HepG2 (cell line): ENCODE measurements around the gene CHAF1A. TPM values are rescaled to one million over a fixed set of nuclear protein-coding genes. Genes with fewer than 3 reads are reported as not detected.
A peak's percentile ranks its signal among the peaks of the same experiment; 100 is the strongest.

Experiments
- BCL6 ChIP-seq: IDR thresholded peaks from 2 replicates; pipeline ENCODE4 v1.6.1; 2016; ENCODE audit warnings: missing genetic modification reagents, missing compliant biosample characterization
- CHD2 ChIP-seq: IDR thresholded peaks from 2 replicates; pipeline ENCODE4 v1.6.1; 2011; ENCODE audit warnings: low read depth, low read length, improper control_type of control experiment
- FIP1L1 ChIP-seq: fragments of 200-400 bp; formaldehyde crosslinking; IDR thresholded peaks from 2 replicates; pipeline ENCODE4 v1.6.1; 2018; ENCODE audit warnings: low read depth, mild to moderate bottlenecking, low read length, moderate library complexity, borderline replicate concordance; ENCODE audit not compliant: insufficient read depth
- GTF2F1 ChIP-seq: fragments of 150-350 bp; IDR thresholded peaks from 2 replicates; pipeline ENCODE4 v1.6.1; 2014; ENCODE audit warnings: low read length
- HDAC1 ChIP-seq: sonication (generic); formaldehyde crosslinking; IDR thresholded peaks from 2 replicates; pipeline ENCODE4 v1.5.1; 2020; ENCODE audit warnings: mild to moderate bottlenecking, missing genetic modification reagents
- HNRNPLL ChIP-seq: fragments of 200-400 bp; formaldehyde crosslinking; IDR thresholded peaks from 2 replicates; pipeline ENCODE4 v1.6.1; 2017; ENCODE audit warnings: mild to moderate bottlenecking, low read depth, low read length; ENCODE audit not compliant: poor library complexity, severe bottlenecking
- HNRNPUL1 ChIP-seq: fragments of 200-400 bp; formaldehyde crosslinking; IDR thresholded peaks from 2 replicates; pipeline ENCODE4 v1.6.1; 2017; ENCODE audit warnings: low read depth, mild to moderate bottlenecking, low read length, moderate library complexity
- HOXA3 ChIP-seq: sonication (generic); formaldehyde crosslinking; IDR thresholded peaks from 2 replicates; pipeline ENCODE4 v1.5.0; 2020; ENCODE audit warnings: missing genetic modification reagents
- IRF2 ChIP-seq: IDR thresholded peaks from 2 replicates; pipeline ENCODE4 v1.6.1; 2018; ENCODE audit warnings: missing genetic modification reagents, missing compliant biosample characterization
- KLF11 ChIP-seq: IDR thresholded peaks from 2 replicates; pipeline ENCODE4 v1.6.1; 2016; ENCODE audit warnings: missing compliant biosample characterization
- KLF16 ChIP-seq, 2 experiments: sonication (generic) in 1 of 2; formaldehyde crosslinking in 1 of 2; IDR thresholded peaks; 2 replicates each; pipeline versions ENCODE4 v1.6.1 to v1.8.0; 2016 to 2023; ENCODE audit warnings: missing genetic modification reagents in 2 of 2, missing compliant biosample characterization in 1 of 2
- PRMT3 ChIP-seq: sonication (generic); formaldehyde crosslinking; IDR thresholded peaks from 2 replicates; pipeline ENCODE4 v1.8.1; 2022; ENCODE audit warnings: low read depth, mild to moderate bottlenecking, moderate library complexity, missing genetic modification reagents, borderline replicate concordance
- RFX1 ChIP-seq: fragments of 450-650 bp; IDR thresholded peaks from 2 replicates; pipeline ENCODE4 v1.6.1; 2017
- RXRA ChIP-seq: sonication (generic); formaldehyde crosslinking; IDR thresholded peaks from 2 replicates; pipeline ENCODE4 v1.5.1; 2020; ENCODE audit warnings: missing genetic modification reagents
- SATB2 ChIP-seq: sonication (generic); formaldehyde crosslinking; IDR thresholded peaks from 2 replicates; pipeline ENCODE4 v1.5.0; 2020; ENCODE audit warnings: missing genetic modification reagents
- TGIF2 ChIP-seq: IDR thresholded peaks from 2 replicates; pipeline ENCODE4 v1.6.1; 2016; ENCODE audit warnings: control low read depth, missing compliant biosample characterization
- ZBTB49 ChIP-seq: sonication (generic); formaldehyde crosslinking; IDR thresholded peaks from 2 replicates; pipeline ENCODE4 v1.4.0; 2020; ENCODE audit warnings: missing genetic modification reagents, borderline replicate concordance
- ZNF280D ChIP-seq: sonication (generic); formaldehyde crosslinking; IDR thresholded peaks from 2 replicates; pipeline ENCODE4 v1.5.1; 2020; ENCODE audit warnings: mild to moderate bottlenecking, missing genetic modification reagents
- ZNF337 ChIP-seq: sonication (generic); formaldehyde crosslinking; IDR thresholded peaks from 2 replicates; pipeline ENCODE4 v1.5.1; 2020; ENCODE audit warnings: missing genetic modification reagents, low read depth, mild to moderate bottlenecking, borderline replicate concordance
- ZNF414 ChIP-seq: sonication (generic); formaldehyde crosslinking; IDR thresholded peaks from 2 replicates; pipeline ENCODE4 v1.5.0; 2020; ENCODE audit warnings: missing genetic modification reagents
- ZNF432 ChIP-seq: sonication (generic); formaldehyde crosslinking; IDR thresholded peaks from 2 replicates; pipeline ENCODE4 v1.5.0; 2020; ENCODE audit warnings: missing genetic modification reagents, mild to moderate bottlenecking, borderline replicate concordance
- ZNF670 ChIP-seq: sonication (generic); formaldehyde crosslinking; IDR thresholded peaks from 2 replicates; pipeline ENCODE4 v1.8.0; 2022; ENCODE audit warnings: mild to moderate bottlenecking, missing genetic modification reagents, borderline replicate concordance
- ZNF678 ChIP-seq: sonication (generic); formaldehyde crosslinking; IDR thresholded peaks from 2 replicates; pipeline ENCODE4 v1.4.0; 2020; ENCODE audit warnings: mild to moderate bottlenecking, missing genetic modification reagents
- ZNF747 ChIP-seq: sonication (generic); formaldehyde crosslinking; IDR thresholded peaks from 2 replicates; pipeline ENCODE4 v1.8.1; 2023; ENCODE audit warnings: missing genetic modification reagents, mild to moderate bottlenecking, borderline replicate concordance
- polyA plus RNA-seq, 8 experiments: library from polyadenylated mRNA; depleted of rRNA in 3 of 8; stranded (reverse) in 7 of 8; unstranded in 1 of 8; fragments of >200 nt; fragmentation: Illumina TruSeq in 4 of 8; extraction: Trizol in 4 of 8; gene quantifications; 2 replicates each; pipeline versions ENCODE4 v1.2.1 to v1.2.3, GENCODE V29; 2011 to 2016; ENCODE audit warnings: low read depth in 4 of 8, missing spikeins in 1 of 8, mixed read lengths in 1 of 8; ENCODE audit not compliant: insufficient read depth in 1 of 8
- total RNA-seq, 5 experiments: library from RNA; depleted of rRNA; stranded (reverse); fragments of >200 nt; fragmentation: Illumina TruSeq; extraction: Trizol; gene quantifications; 2 replicates each; pipeline ENCODE4 v1.2.3, GENCODE V29; 2016; ENCODE audit warnings: low read depth in 1 of 5

CHAF1A gene
- total and polyA plus RNA-seq, 2 of the 13 experiments (the other 11 are each of a cell fraction or from before 2014, with no cell fraction given) = 11.0 to 34.8 TPM

- no peak for TF ChIP-seq ZNF414 (CRISPR knock-in tag)
- peak; percentile 76 for TF ChIP-seq TGIF2 (CRISPR knock-in tag)
- no peak for TF ChIP-seq HNRNPLL
- TF ChIP-seq HDAC1 (CRISPR knock-in tag) = no peak
- TF ChIP-seq GTF2F1 = no peak
- TF ChIP-seq KLF16 (CRISPR knock-in tag; IDR thresholded peaks at IDR 0.05) = peak in 1 of 2 experiments; percentile 86; a peak in 2 of 4 replicates
- TF ChIP-seq ZBTB49 (CRISPR knock-in tag) = no peak
- TF ChIP-seq KLF11 (CRISPR knock-in tag) = no peak; the same call in 1 of the 2 replicates
- TF ChIP-seq CHD2 = peak; percentile 66; the same call in 1 of the 2 replicates
- TF ChIP-seq ZNF678 = no peak
- no peak for TF ChIP-seq ZNF432 (CRISPR knock-in tag)
- TF ChIP-seq HNRNPUL1 = no peak
- peak; percentile 91 for TF ChIP-seq HOXA3 (CRISPR knock-in tag)
- TF ChIP-seq BCL6 = peak; percentile 60; the same call in 1 of the 2 replicates
- peak; percentile 40; the same call in 1 of the 2 replicates for TF ChIP-seq RXRA (CRISPR knock-in tag)
- 0 out of 2 replicates have a peak, but pooled peaks have one; percentile 10 for TF ChIP-seq ZNF747 (CRISPR knock-in tag)
- no peak for TF ChIP-seq ZNF280D (CRISPR knock-in tag)
- TF ChIP-seq FIP1L1 = no peak
- no peak for TF ChIP-seq SATB2 (CRISPR knock-in tag)
- peak; percentile 43; the same call in 1 of the 2 replicates for TF ChIP-seq ZNF337 (CRISPR knock-in tag)
- TF ChIP-seq PRMT3 = peak; percentile 67; the same call in 1 of the 2 replicates
- no peak for TF ChIP-seq RFX1
- no peak for TF ChIP-seq ZNF670 (CRISPR knock-in tag)
- TF ChIP-seq IRF2 (CRISPR knock-in tag) = peak; percentile 90
These were observed 2.1 kb upstream of the CHAF1A start, which contains the start of gene SH3GL1 (continued) for GRCh38 chr19:4400135-4400936.
